ENCODE measurements around the gene IRAK1BP1.
"Not testable (repeated sequence)": the region's sequence is repeated elsewhere in the genome, so short reads cannot be mapped to it uniquely, and the experiment has no call there.

DNA sequence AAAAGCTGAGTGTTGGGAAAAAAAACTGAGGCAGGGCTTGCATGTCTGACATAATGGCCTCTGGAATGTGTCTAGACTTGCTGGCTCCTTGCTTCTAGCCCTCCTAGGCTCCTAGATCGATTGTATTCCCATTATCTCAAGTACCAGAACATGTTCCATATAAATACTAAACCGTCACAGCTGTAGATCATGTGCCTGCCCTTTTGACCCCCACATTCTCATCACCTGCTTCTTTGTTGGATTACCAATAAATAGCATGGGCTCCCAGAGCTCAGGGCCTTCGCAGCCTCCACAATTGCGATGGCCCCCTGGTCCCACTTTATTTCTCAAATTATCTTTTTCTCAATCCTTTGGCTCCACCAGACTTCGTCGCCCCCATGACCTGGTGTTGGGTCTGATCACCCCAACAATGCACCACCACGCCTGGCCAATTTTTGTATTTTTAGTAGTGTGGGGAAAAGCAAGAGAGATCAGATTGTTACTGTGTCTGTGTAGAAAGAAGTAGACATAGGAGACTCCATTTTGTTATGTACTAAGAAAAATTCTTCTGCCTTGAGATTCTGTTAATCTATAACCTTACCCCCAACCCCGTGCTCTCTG lies 8.9 kb upstream of the IRAK1BP1 start:
- not testable (repeated sequence) for TF ChIP-seq POLR2A, CTCF (IDR thresholded peaks at IDR 0.05)
